Measurements from ENCODE around the gene TBC1D22A.

Gene TBC1D22A

GRCh38 chr22:47190957-47191670 is 428.7 kb downstream of the TBC1D22A start:
- DNase-seq (ENCODE audit: low read depth in 2 of 2): no peak

DNA sequence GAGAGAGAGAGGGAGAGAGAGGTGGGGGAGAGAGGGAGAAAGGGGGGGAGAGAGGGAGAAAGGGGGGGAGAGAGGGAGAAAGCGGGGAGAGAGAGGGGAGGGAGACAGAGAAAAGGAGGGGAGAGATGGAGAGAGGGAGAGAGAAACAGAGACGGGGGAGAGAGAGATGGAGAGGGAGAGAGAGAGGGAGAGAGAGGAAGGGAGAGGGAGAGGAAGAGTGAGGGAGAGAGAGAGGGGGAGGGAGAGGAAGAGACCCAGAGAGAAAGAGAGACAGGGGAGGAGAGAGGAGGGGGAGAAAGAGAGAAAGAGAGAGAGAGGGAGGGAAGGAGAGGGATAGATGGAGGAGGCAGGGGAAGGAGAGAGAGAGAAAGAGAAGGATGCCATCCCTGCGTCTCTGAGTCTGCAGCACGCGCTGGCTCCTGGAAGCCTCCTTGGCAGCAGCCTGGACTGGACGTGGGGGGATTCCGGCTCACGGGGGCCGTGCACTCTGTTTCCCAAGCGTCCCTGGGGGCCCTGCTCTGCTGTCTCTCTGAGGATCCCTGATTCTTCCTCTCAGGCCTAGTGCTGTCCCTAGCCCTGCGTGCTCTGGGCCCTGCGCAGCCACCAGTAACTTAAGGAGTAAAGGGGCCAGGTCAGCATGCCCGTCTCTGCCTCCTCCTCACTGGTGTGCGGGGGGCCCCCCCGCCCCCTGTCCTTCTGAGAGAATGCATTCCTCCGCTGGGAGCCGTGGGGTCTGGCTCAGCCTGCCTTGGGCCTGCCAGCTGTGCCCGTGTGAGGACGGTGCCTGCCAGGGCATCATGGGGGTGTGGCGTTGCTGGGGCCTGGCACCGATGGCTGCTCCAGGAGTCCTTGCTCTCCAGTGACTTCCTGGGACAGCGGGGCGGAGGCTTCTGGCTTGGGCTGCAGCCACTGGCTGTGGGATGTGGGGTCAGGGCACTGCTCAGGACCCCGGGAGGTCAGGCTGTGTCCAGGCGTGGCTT is 429.5 kb downstream of the TBC1D22A start:
- DNase-seq (ENCODE audit: low read depth in 2 of 2): no peak

DNA sequence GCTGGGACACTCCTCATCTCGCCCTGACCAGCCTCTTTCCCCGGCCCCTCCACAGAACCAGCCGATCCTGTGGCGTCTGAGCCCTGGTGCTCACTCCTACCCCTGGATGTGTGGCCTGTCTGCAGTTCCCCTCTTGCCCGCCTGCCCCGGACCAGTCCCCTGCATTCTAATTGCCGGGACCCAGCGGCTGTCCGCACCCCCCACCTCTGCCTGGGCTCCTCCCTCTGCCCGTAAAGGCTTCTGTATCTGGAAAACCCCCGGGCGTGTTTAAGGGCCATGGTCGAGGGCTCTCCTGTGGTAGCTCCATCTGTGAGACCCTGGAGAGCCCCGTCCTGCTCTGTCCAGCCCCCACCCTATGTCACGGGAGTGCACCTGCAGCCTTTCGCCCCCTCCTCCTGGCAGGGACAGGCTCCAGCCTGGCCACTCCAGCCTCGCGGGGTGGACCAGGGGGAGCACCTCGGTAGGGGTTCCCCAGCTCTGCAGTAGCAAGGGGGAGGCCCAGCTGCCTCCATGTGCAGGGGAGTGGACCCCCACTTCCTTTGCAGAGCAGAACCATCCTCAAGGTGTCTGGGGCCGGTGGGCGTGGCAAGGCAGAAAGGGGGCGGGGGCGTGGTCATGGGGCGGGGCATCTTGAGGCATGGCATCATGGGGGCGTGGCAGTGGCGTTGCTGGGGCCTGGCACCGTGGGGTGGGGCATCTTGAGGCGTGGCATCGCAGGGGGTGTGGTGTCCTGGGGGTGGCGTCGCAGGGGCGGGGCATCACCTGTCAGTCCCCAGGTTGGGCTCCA is 430.4 kb downstream of the TBC1D22A start:
- no peak for DNase-seq (ENCODE audit: low read depth in 2 of 2)

DNA sequence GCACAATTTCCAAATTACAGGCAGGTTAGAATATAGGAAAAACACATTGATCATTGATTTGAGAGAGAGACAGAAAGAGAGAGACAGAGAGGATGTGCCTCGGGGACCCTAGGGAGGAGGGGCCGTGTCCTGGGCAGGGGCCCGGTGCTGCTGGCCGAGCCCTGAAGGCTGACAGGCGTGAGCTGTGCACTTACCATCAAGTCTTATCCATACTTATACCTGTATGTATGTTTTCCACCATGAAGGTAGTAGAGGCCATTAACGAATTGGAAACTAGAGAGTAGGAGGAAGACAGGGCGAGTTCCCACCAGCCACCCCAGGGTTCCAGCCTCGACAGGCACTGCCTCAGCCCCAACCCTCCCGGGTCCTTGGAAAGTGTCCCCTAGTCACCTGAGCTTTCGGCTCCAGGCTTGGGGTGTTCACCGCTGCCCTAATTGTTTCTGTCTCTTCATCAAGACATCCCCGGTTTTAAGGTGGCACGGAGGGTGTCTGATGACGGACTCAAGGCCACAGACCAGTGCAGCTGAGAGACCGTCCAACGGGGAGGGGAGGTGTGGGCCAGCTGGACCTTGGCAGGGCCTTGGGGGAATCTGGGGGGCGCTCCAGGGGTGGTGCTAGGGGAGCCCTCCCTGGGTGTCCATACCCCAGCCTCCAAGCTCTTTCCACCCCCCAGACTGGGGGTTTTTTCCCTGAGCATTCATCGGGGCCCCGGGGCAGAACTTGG is 431.3 kb downstream of the TBC1D22A start:
- DNase-seq (ENCODE audit: low read depth in 2 of 2): no peak

GRCh38 chr22:47194476-47195155 is 432.2 kb downstream of the TBC1D22A start:
- DNase-seq (ENCODE audit: low read depth in 2 of 2): no peak

GRCh38 chr22:47195156-47195483 is 432.7 kb downstream of the TBC1D22A start:
- no peak for DNase-seq (ENCODE audit: low read depth in 2 of 2)

GRCh38 chr22:47195484-47196165 is 433.2 kb downstream of the TBC1D22A start:
- DNase-seq (ENCODE audit: low read depth in 2 of 2): no peak

DNA sequence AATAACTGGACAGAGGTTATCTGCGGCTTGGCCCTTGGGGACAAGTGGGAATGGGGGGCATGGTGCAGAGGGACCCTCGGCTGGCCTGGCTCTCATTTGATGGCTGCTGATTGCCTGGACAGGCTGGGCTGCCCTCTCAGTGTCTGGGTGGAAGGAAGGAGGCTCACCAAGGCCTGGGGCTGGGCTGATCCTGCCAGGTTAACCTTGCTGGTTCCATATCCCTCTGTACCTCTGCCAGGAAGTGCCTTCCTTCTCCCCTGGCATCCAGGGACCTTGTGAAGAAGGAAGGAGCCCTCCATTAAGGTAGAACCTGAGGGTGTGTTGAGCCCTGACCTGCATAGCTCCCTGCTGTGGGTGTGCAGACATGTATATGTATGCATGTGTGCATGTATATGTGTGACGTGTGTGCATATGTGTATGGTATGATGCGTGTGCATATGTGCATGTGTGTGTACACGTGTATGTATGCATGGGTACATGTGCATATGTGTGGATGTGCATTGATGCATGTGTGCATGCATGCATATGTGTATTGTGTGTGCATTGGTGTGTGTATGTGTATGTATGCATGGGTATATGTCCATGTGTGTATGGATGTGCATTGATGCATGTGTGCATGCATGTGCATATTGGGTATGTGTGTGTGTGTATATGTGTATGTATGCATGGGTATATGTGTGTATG is 433.9 kb downstream of the TBC1D22A start:
- no peak for DNase-seq (ENCODE audit: low read depth in 2 of 2)

DNA sequence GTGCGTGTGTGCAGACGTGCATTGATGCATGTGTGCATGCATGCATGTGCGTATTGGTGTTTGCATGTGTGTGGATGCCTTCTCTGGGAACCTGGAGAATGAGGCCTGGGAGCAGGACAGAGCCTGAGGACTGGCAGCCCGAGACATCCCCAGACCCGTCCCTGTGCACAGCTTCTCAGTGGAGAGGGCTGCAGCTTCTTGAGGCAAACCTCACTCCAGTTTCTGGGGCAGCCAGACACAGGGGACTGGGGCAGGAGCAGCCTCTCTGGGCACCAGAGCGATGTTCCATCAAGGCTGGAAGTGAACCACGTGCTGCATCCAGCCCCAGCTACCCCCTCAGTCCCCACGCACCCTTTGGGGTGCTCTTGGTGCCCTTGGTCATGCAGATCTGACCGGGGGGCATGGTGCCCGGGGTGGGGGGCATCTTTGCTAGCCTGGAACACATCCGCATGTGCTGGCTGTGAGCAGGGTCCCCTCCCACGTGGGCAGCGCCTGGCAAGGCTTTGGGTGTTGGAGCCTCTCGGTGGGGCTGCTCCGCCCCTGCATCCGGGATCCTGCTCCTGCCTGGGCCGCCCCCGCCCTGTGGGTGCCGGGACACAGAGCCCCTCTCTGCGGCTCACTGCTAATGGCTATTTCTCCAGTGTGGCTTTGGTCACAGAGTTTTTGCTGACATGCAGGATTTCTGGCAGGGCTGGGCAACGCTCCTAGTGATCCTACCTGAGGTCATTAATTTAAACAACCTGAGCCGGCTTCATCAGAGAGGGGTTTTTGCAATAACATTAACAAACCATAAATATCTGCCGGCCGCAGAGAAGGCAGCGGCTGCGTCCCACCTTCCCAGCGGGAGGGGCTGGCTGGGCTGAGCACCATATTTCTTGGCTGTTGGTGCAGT is 434.7 kb downstream of the TBC1D22A start:
- DNase-seq (ENCODE audit: low read depth in 2 of 2): no peak

GRCh38 chr22:47197773-47198500 is 435.5 kb downstream of the TBC1D22A start:
- no peak for DNase-seq (ENCODE audit: low read depth in 2 of 2)

GRCh38 chr22:47198801-47199251 is 436.4 kb downstream of the TBC1D22A start:
- no peak for DNase-seq (ENCODE audit: low read depth in 2 of 2)

DNA sequence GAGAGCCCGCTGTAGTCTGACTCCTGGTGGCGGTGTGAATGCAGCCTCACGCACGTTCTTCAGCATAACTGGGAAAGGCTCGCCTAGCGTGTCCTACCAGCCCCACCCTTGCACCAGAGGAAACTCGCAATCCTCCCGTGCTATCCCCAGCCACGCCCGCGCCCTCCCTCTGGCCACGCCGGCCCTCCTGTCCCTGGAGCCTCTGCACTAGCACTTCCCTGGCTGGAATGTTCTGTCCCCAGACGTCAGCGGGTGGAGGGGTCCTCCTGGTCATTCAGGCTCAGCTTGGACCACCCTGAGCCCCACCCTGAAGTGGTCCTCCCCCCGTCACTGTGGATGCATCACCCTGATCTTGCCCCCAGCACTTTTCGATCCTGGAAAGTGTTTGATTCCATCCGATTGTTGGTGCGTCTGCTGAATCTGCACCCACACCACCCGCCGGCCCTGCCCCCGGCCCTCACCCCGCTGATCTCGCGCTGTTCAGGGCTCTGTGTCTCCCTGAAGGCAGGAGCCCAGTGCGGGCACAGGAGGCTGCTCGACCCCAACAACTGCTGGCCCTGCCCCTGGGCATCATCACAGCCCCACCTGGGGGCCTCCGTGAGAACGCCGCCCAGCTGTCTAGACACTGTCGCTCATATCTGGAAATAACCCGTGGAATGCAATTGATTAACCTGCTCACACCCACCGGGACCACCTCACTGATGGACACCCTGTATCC is 437.0 kb downstream of the TBC1D22A start:
- DNase-seq (ENCODE audit: low read depth in 2 of 2): no peak

DNA sequence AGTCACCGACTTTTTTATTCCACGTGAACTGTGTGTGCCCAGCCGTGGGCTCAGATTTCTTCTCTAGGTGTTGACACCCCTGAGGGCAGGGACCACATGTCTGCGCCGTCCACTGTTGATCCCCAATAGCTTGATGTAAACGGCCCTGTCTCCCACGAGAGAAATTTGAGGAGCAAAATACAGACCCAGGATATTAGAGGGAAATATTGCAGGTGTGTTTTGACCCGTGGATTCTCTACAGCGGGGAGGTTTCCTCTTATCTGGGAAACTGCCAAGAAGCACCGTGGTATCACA is 437.5 kb downstream of the TBC1D22A start:
- no peak for DNase-seq (ENCODE audit: low read depth in 2 of 2)

- no peak for DNase-seq (ENCODE audit: low read depth in 2 of 2)
Measured at GRCh38 chr22:47200273-47201051, 438.0 kb downstream of the TBC1D22A start.

DNA sequence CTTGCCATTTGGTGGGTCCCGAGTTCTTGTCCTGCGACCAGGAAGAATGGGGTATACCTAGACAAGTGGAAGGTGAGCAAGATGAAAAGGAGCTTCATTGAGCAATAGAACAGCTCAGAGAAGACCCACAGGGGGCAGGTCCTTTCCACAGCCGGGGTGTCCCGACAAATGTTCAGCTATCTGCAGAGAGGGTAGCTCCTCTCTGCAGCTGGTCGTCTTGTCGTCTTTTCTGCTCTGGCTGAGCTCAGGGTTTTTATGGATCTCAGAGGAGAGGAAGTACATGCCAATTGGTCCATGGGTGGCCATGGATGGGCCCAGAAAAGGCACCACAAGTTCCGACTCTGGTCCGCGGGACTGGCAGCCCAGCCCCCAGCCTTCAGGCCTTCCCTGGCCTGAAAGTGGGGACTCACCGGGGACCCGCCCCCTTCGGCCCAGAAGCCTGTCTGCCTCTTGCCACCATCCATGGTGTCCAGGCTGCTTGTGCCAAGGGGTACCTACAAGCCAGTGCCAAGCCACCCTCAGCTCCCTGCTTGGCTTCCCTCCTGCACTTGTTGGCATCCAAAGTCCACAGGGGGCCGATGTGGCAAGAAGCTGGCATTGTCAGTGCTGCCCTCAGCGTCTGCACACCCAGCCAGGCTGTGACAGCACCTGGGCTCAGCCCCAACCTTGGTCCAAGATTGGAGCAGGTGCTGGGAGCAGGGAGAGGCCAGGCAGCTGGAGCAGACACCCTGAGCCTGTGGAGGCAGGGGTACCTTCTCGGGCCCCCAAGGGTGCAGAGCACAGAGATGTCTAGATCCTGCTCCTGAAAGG is 438.9 kb downstream of the TBC1D22A start:
- DNase-seq (ENCODE audit: low read depth in 2 of 2): no peak
